Upper lobe of left lung (tissue), 4 donors: Measurements from ENCODE around the gene TMEM119.

Source experiments
- POLR2A ChIP-seq, 4 donors: fragments of 450-650 bp; IDR thresholded peaks; one replicate each; pipeline ENCODE4 v1.5.1; 2016 to 2017; ENCODE audit warnings: antibody characterized with exemption in 4 of 4, mild to moderate bottlenecking in 2 of 4
- TF ChIP-seq, protein P1 (sequence below), 6 experiments: fragments of 450-650 bp in 4 of 6; fragments of 200-600 bp in 2 of 6; sonication (generic) in 2 of 6; IDR thresholded peaks; one replicate each; pipeline ENCODE4 v1.5.1; 2016 to 2019; ENCODE audit warnings: antibody characterized with exemption in 6 of 6

GRCh38 chr12:108561852-108562347 is 36.0 kb downstream of the TMEM119 start:
- TF ChIP-seq, protein P1, sequence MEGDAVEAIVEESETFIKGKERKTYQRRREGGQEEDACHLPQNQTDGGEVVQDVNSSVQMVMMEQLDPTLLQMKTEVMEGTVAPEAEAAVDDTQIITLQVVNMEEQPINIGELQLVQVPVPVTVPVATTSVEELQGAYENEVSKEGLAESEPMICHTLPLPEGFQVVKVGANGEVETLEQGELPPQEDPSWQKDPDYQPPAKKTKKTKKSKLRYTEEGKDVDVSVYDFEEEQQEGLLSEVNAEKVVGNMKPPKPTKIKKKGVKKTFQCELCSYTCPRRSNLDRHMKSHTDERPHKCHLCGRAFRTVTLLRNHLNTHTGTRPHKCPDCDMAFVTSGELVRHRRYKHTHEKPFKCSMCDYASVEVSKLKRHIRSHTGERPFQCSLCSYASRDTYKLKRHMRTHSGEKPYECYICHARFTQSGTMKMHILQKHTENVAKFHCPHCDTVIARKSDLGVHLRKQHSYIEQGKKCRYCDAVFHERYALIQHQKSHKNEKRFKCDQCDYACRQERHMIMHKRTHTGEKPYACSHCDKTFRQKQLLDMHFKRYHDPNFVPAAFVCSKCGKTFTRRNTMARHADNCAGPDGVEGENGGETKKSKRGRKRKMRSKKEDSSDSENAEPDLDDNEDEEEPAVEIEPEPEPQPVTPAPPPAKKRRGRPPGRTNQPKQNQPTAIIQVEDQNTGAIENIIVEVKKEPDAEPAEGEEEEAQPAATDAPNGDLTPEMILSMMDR (IDR thresholded peaks at IDR 0.05) = no peak
- no peak for TF ChIP-seq POLR2A (IDR thresholded peaks at IDR 0.05)
